GM20000 (cell line): ENCODE measurements around the gene CAMKMT.

ENCODE experiments used
- DNase-seq: peaks from one replicate; pipeline ENCODE4 v3.0.0; 2012; ENCODE audit warnings: low spot score
- CTCF ChIP-seq: IDR thresholded peaks from 2 replicates; pipeline ENCODE4 v1.5.1; 2012; ENCODE audit warnings: mild to moderate bottlenecking, control low read depth; ENCODE audit errors: extremely low read depth, missing control alignments

Gene CAMKMT

GRCh38 chr2:44817256-44817655 lies 455.5 kb downstream of the CAMKMT start:
- TF ChIP-seq CTCF = no peak
- DNase-seq = no peak

GRCh38 chr2:44817673-44818335 lies 456.1 kb downstream of the CAMKMT start:
- no peak for DNase-seq
- no peak for TF ChIP-seq CTCF

- TF ChIP-seq CTCF = no peak
- no peak for DNase-seq
Measured at GRCh38 chr2:44819061-44819460, 457.3 kb downstream of the CAMKMT start.

GRCh38 chr2:44821500-44821899 lies 459.8 kb downstream of the CAMKMT start:
- DNase-seq = no peak
- no peak for TF ChIP-seq CTCF

GRCh38 chr2:44822174-44822573 lies 460.4 kb downstream of the CAMKMT start:
- no peak for TF ChIP-seq CTCF

More at GRCh38 chr2:44822174-44822573, 460.4 kb downstream of the CAMKMT start:
- DNase-seq = no peak
